Esophagus muscularis mucosa (tissue), 3 donors: ENCODE measurements around the gene STYXL1.

ENCODE experiments used
- POLR2AphosphoS5 ChIP-seq, 2 donors: sonication (generic); formaldehyde crosslinking; IDR thresholded peaks; one replicate each; pipeline ENCODE4 v1.6.1; 2017; ENCODE audit warnings: antibody characterized with exemption in 2 of 2
- TF ChIP-seq, protein P1 (sequence below), 3 experiments: fragments of 200-600 bp in 2 of 3; fragments of 450-650 bp in 1 of 3; sonication (generic) in 2 of 3; IDR thresholded peaks; one replicate each; pipeline ENCODE4 v1.5.1; 2017 to 2019; ENCODE audit warnings: antibody characterized with exemption in 3 of 3, mild to moderate bottlenecking in 2 of 3, moderate library complexity in 1 of 3

DNA sequence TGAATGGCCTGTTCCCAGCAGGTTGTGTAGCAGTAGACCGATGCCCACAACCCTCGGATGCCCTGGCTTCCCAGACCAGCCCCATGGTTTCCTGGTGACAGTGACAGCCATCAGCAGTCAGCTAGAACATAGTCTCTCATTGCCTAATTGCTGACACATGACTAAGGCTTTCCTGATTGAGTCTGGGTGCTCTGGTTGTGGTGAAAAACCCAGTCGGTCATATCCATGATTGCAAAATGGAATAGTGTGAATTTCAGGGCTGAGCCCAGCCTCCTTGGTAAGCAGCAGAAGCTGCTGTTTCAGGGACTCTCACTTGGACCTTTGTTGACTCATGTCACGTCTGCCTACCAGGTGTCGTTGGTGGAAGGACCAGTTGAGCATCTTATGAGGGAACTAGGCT is 96.3 kb downstream of the STYXL1 start:
- TF ChIP-seq POLR2AphosphoS5 (IDR thresholded peaks at IDR 0.05), result peak; percentile 15 to 25
- TF ChIP-seq, protein P1, sequence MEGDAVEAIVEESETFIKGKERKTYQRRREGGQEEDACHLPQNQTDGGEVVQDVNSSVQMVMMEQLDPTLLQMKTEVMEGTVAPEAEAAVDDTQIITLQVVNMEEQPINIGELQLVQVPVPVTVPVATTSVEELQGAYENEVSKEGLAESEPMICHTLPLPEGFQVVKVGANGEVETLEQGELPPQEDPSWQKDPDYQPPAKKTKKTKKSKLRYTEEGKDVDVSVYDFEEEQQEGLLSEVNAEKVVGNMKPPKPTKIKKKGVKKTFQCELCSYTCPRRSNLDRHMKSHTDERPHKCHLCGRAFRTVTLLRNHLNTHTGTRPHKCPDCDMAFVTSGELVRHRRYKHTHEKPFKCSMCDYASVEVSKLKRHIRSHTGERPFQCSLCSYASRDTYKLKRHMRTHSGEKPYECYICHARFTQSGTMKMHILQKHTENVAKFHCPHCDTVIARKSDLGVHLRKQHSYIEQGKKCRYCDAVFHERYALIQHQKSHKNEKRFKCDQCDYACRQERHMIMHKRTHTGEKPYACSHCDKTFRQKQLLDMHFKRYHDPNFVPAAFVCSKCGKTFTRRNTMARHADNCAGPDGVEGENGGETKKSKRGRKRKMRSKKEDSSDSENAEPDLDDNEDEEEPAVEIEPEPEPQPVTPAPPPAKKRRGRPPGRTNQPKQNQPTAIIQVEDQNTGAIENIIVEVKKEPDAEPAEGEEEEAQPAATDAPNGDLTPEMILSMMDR (IDR thresholded peaks at IDR 0.05), result no peak
